DND-41 (cell line): Measurements from ENCODE around the gene ACADVL.
A peak's percentile ranks its signal among the peaks of the same experiment; 100 is the strongest.

Source experiments
- ATAC-seq: fragments of 200-7000 bp; cut with Tn5 transposase; 3 replicates; pipeline ENCODE4 v1.9.1; 2021; ENCODE audit warnings: low read depth; ENCODE audit not compliant: insufficient read depth
- DNase-seq: peaks from one replicate; pipeline ENCODE4 v3.0.0-alpha.2; 2020
- H2AFZ ChIP-seq: 2 replicates; pipeline ENCODE4 v1.6.0; 2012; ENCODE audit warnings: low read depth, low read length
- H3K27ac ChIP-seq: 2 replicates; pipeline ENCODE4 v1.5.1; 2012; ENCODE audit warnings: low read length, inconsistent platforms
- H3K27me3 ChIP-seq: fragments of 200-600 bp; sonication (generic); 2 replicates; pipeline ENCODE4 v1.6.0; 2012; ENCODE audit warnings: low read length, mild to moderate bottlenecking, inconsistent platforms; ENCODE audit not compliant: insufficient read depth, poor library complexity
- H3K36me3 ChIP-seq: 2 replicates; pipeline ENCODE4 v1.5.1; 2012; ENCODE audit warnings: low read length, inconsistent platforms; ENCODE audit not compliant: insufficient read depth
- H3K4me1 ChIP-seq: 2 replicates; pipeline ENCODE4 v1.5.1; 2012; ENCODE audit warnings: mild to moderate bottlenecking, low read length; ENCODE audit not compliant: insufficient read depth
- H3K4me2 ChIP-seq: 2 replicates; pipeline ENCODE4 v1.6.0; 2012; ENCODE audit warnings: mild to moderate bottlenecking, moderate library complexity, low read length, inconsistent platforms; ENCODE audit not compliant: insufficient read depth
- H3K4me3 ChIP-seq, 2 experiments: fragments of 200-600 bp in 1 of 2; shearing (Covaris generic) in 1 of 2; 2 replicates each; pipeline ENCODE4 v1.5.1; 2012 to 2016; ENCODE audit warnings: inconsistent platforms in 2 of 2, low read length in 2 of 2, mild to moderate bottlenecking in 2 of 2, low read depth in 1 of 2, moderate library complexity in 1 of 2
- H3K79me2 ChIP-seq: 2 replicates; pipeline ENCODE4 v1.6.0; 2012; ENCODE audit warnings: low read length, inconsistent platforms; ENCODE audit not compliant: insufficient read depth
- H3K9ac ChIP-seq: 2 replicates; pipeline ENCODE4 v1.6.0; 2012; ENCODE audit warnings: low read depth, mild to moderate bottlenecking, inconsistent platforms, low read length, moderate library complexity
- H3K9me3 ChIP-seq: 2 replicates; pipeline ENCODE4 v1.5.1; 2012; ENCODE audit warnings: low read length, moderate library complexity, mild to moderate bottlenecking, inconsistent platforms; ENCODE audit not compliant: insufficient read depth, severe bottlenecking
- H4K20me1 ChIP-seq: 2 replicates; pipeline ENCODE4 v1.6.0; 2012; ENCODE audit warnings: low read length; ENCODE audit not compliant: insufficient read depth
- EZH2 ChIP-seq: IDR thresholded peaks from 3 replicates; pipeline ENCODE4 v1.6.1; 2012; ENCODE audit warnings: borderline replicate concordance, low read depth, mild to moderate bottlenecking, moderate library complexity, low read length, inconsistent platforms; ENCODE audit not compliant: severe bottlenecking
- TF ChIP-seq, protein P1 (sequence below): IDR thresholded peaks from 2 replicates; pipeline ENCODE4 v1.5.1; 2012; ENCODE audit warnings: borderline replicate concordance, low read length, moderate library complexity, mild to moderate bottlenecking; ENCODE audit not compliant: poor library complexity, severe bottlenecking; ENCODE audit errors: extremely low read depth

ACADVL gene

DNA sequence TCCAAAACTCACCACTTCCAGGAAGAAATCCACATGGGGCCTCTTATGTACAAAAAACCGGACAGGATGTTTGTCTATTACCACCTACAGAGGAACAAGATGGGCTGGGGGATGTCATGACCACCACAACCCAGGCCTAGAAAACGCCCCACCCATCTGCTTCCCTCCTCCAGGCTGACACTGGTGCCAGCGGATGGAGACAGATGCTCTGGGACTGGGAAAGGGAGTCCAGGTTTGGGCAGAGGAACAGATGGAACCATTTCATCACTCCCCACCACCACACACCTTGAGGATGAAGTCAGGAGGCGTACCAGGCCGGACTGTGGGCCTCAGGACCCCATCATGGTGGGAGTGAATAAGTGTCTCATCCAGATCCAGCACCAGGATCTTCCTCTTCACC is 27.0 kb downstream of the ACADVL start:
- ATAC-seq, result no peak

GRCh38 chr17:7248796-7249195 is 29.1 kb downstream of the ACADVL start:
- Histone ChIP-seq H3K9ac (peak overlapping the region; percentile 88), H3K79me2 (peaks cover 76% of the 10 kb centered on the region), H2AFZ (no peak overlapping the region), H3K27me3 (no peaks in the 10 kb centered on the region), H3K4me1 (peaks cover 45% of the 10 kb centered on the region), H3K4me2 (peak overlapping the region; percentile 79), H3K36me3 (peaks cover 40% of the 10 kb centered on the region), H3K9me3 (no peaks in the 10 kb centered on the region), H3K4me3 (peak overlapping the region in 1 of 2 experiments; percentile 7; a peak in 1 of 4 replicates), H4K20me1 (peaks cover 46% of the 10 kb centered on the region), H3K27ac (peak overlapping the region; percentile 18; the same call in 1 of the 2 replicates)
- no peak for TF ChIP-seq EZH2
- no peak for ATAC-seq
- DNase-seq, result no peak

More for the DNA sequence above, 27.0 kb downstream of the ACADVL start:
- H3K9ac ChIP-seq, result no peak overlapping the region
- no peak for DNase-seq
- peaks cover 39% of the 10 kb centered on the region for H3K36me3 ChIP-seq
- no peaks in the 10 kb centered on the region for H3K27me3 ChIP-seq
- H4K20me1 ChIP-seq, result peaks cover 50% of the 10 kb centered on the region
- no peak overlapping the region for H3K4me2 ChIP-seq
- no peak overlapping the region for H3K27ac ChIP-seq
- TF ChIP-seq, protein P1, sequence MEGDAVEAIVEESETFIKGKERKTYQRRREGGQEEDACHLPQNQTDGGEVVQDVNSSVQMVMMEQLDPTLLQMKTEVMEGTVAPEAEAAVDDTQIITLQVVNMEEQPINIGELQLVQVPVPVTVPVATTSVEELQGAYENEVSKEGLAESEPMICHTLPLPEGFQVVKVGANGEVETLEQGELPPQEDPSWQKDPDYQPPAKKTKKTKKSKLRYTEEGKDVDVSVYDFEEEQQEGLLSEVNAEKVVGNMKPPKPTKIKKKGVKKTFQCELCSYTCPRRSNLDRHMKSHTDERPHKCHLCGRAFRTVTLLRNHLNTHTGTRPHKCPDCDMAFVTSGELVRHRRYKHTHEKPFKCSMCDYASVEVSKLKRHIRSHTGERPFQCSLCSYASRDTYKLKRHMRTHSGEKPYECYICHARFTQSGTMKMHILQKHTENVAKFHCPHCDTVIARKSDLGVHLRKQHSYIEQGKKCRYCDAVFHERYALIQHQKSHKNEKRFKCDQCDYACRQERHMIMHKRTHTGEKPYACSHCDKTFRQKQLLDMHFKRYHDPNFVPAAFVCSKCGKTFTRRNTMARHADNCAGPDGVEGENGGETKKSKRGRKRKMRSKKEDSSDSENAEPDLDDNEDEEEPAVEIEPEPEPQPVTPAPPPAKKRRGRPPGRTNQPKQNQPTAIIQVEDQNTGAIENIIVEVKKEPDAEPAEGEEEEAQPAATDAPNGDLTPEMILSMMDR, result no peak
- no peak for TF ChIP-seq EZH2
- peaks cover 44% of the 10 kb centered on the region for H3K4me1 ChIP-seq
- H2AFZ ChIP-seq, result no peak overlapping the region
- H3K4me3 ChIP-seq, result no peak overlapping the region
- peaks cover 70% of the 10 kb centered on the region for H3K79me2 ChIP-seq
- no peaks in the 10 kb centered on the region for H3K9me3 ChIP-seq

- Histone ChIP-seq H2AFZ (no peak overlapping the region), H3K9me3 (no peaks in the 10 kb centered on the region), H3K4me3 (peak overlapping the region in 1 of 2 experiments; percentile 7; a peak in 2 of 4 replicates), H3K9ac (peak overlapping the region; percentile 88), H3K4me2 (peak overlapping the region; percentile 79), H3K27ac (0 out of 2 replicates have a peak overlapping the region, but pooled peaks have one; percentile 18), H3K4me1 (peaks cover 46% of the 10 kb centered on the region), H3K36me3 (peaks cover 39% of the 10 kb centered on the region), H3K27me3 (no peaks in the 10 kb centered on the region), H3K79me2 (peaks cover 79% of the 10 kb centered on the region), H4K20me1 (peaks cover 46% of the 10 kb centered on the region)
- no peak for DNase-seq
- ATAC-seq, result no peak
- TF ChIP-seq, protein P1, result no peak
- no peak for TF ChIP-seq EZH2
Measured at GRCh38 chr17:7249214-7249613, 29.5 kb downstream of the ACADVL start.

GRCh38 chr17:7249830-7250229 is 30.1 kb downstream of the ACADVL start:
- peaks cover 39% of the 10 kb centered on the region for H3K36me3 ChIP-seq
- H3K4me1 ChIP-seq, result peaks cover 50% of the 10 kb centered on the region
- H3K9ac ChIP-seq, result peak overlapping the region; percentile 88
- H3K9me3 ChIP-seq, result no peaks in the 10 kb centered on the region
- H3K79me2 ChIP-seq, result peaks cover 84% of the 10 kb centered on the region
- H3K27me3 ChIP-seq, result no peaks in the 10 kb centered on the region
- ATAC-seq (no peak), DNase-seq (no peak)
- no peak overlapping the region for H2AFZ ChIP-seq
- H3K27ac ChIP-seq, result peak overlapping the region; percentile 97
- peak overlapping the region; percentile 76 to 93; a peak in 3 of 4 replicates for H3K4me3 ChIP-seq
- H3K4me2 ChIP-seq, result peak overlapping the region; percentile 79
- peaks cover 46% of the 10 kb centered on the region for H4K20me1 ChIP-seq
- TF ChIP-seq, protein P1, result no peak
- no peak for TF ChIP-seq EZH2
